WTC11 (cell line): Measurements from ENCODE around the gene CD4. TPM values are rescaled to one million over a fixed set of nuclear protein-coding genes. Genes with fewer than 3 reads are reported as not detected.

ENCODE experiments used
- ATAC-seq: fragments of 200-7000 bp; cut with Tn5 transposase; 2 replicates; pipeline ENCODE4 v1.10.0; 2021; ENCODE audit warnings: mild to moderate bottlenecking, moderate library complexity
- CTCF ChIA-PET: fragments of 300-600 bp; sonication (Branson Sonifier 250); formaldehyde crosslinking; loops from one replicate; lab custom pipeline; 2021; ENCODE audit warnings: antibody characterized with exemption; lab: Charles Lee
- POLR2A ChIA-PET: fragments of 350-600 bp; sonication (Branson Sonifier 250); formaldehyde crosslinking; loops from one replicate; lab custom pipeline; 2021; ENCODE audit warnings: antibody characterized with exemption; lab: Charles Lee
- DNase-seq: peaks from one replicate; pipeline ENCODE4 v3.0.0; 2021; ENCODE audit warnings: low spot score
- H3K27ac Mint-ChIP-seq: 2 replicates; pipeline ENCODE4 v1.8.0; 2021; ENCODE audit warnings: mixed read lengths
- H3K27me3 Mint-ChIP-seq: 2 replicates; pipeline ENCODE4 v1.8.0; 2021; ENCODE audit warnings: low read depth, mild to moderate bottlenecking, moderate library complexity, mixed read lengths
- H3K36me3 Mint-ChIP-seq: 2 replicates; pipeline ENCODE4 v1.8.0; 2021; ENCODE audit warnings: mixed read lengths
- H3K4me1 Mint-ChIP-seq: 2 replicates; pipeline ENCODE4 v1.8.0; 2022; ENCODE audit warnings: mixed read lengths
- H3K4me3 Mint-ChIP-seq: 2 replicates; pipeline ENCODE4 v1.8.0; 2021; ENCODE audit warnings: mild to moderate bottlenecking, moderate library complexity, mixed read lengths
- H3K9me3 Mint-ChIP-seq: 2 replicates; pipeline ENCODE4 v1.8.0; 2021; ENCODE audit warnings: mixed read lengths
- ARID4B ChIP-seq: sonication (generic); formaldehyde crosslinking; IDR thresholded peaks from 2 replicates; pipeline ENCODE4 v1.8.0; 2023; ENCODE audit warnings: missing genetic modification reagents, mild to moderate bottlenecking, borderline replicate concordance
- ATF1 ChIP-seq: sonication (generic); formaldehyde crosslinking; IDR thresholded peaks from 2 replicates; pipeline ENCODE4 v1.8.1; 2023; ENCODE audit warnings: mild to moderate bottlenecking, moderate library complexity, missing genetic modification reagents
- ATF2 ChIP-seq: sonication (generic); formaldehyde crosslinking; IDR thresholded peaks from 2 replicates; pipeline ENCODE4 v1.8.1; 2022; ENCODE audit warnings: low read depth, missing genetic modification reagents, borderline replicate concordance
- ATF6 ChIP-seq: sonication (generic); formaldehyde crosslinking; IDR thresholded peaks from 2 replicates; pipeline ENCODE4 v1.8.1; 2023; ENCODE audit warnings: mild to moderate bottlenecking, missing genetic modification reagents
- CREB1 ChIP-seq: sonication (generic); formaldehyde crosslinking; IDR thresholded peaks from 2 replicates; pipeline ENCODE4 v1.8.0; 2023; ENCODE audit warnings: mild to moderate bottlenecking, missing genetic modification reagents
- CTCF ChIP-seq: fragments of 200-600 bp; IDR thresholded peaks from 2 replicates; pipeline ENCODE4 v1.8.0; 2022; ENCODE audit warnings: antibody characterized with exemption
- E2F5 ChIP-seq: sonication (generic); formaldehyde crosslinking; IDR thresholded peaks from 2 replicates; pipeline ENCODE4 v1.8.1; 2022; ENCODE audit warnings: mild to moderate bottlenecking, moderate library complexity, missing genetic modification reagents
- EMX1 ChIP-seq: fragments of 250-450 bp; sonication (Bioruptor Pico); IDR thresholded peaks from 2 replicates; pipeline ENCODE4 v1.8.0; 2021; ENCODE audit warnings: mild to moderate bottlenecking
- GTF2I ChIP-seq: fragments of 250-450 bp; sonication (Bioruptor Pico); conservative IDR thresholded peaks from 2 replicates; pipeline ENCODE4 v1.4.0; 2021; ENCODE audit warnings: mild to moderate bottlenecking
- MYBL2 ChIP-seq: sonication (generic); formaldehyde crosslinking; IDR thresholded peaks from 2 replicates; pipeline ENCODE4 v1.8.1; 2023; ENCODE audit warnings: mild to moderate bottlenecking, moderate library complexity, missing genetic modification reagents
- NFE2L1 ChIP-seq: sonication (generic); formaldehyde crosslinking; IDR thresholded peaks from 2 replicates; pipeline ENCODE4 v1.8.1; 2023; ENCODE audit warnings: missing genetic modification reagents
- NR2C2 ChIP-seq: sonication (generic); formaldehyde crosslinking; IDR thresholded peaks from 2 replicates; pipeline ENCODE4 v1.8.0; 2022; ENCODE audit warnings: mild to moderate bottlenecking, missing genetic modification reagents
- SMAD4 ChIP-seq: sonication (generic); formaldehyde crosslinking; IDR thresholded peaks from 2 replicates; pipeline ENCODE4 v1.8.0; 2022; ENCODE audit warnings: mild to moderate bottlenecking, missing genetic modification reagents
- TEAD1 ChIP-seq: sonication (generic); formaldehyde crosslinking; IDR thresholded peaks from 2 replicates; pipeline ENCODE4 v1.8.0; 2022; ENCODE audit warnings: mild to moderate bottlenecking, missing genetic modification reagents
- ZBTB21 ChIP-seq: sonication (generic); formaldehyde crosslinking; IDR thresholded peaks from 2 replicates; pipeline ENCODE4 v1.8.1; 2023; ENCODE audit warnings: mild to moderate bottlenecking, missing genetic modification reagents, borderline replicate concordance
- ZNF138 ChIP-seq: sonication (generic); formaldehyde crosslinking; conservative IDR thresholded peaks from 2 replicates; pipeline ENCODE4 v1.8.1; 2022; ENCODE audit warnings: mild to moderate bottlenecking, moderate library complexity, missing genetic modification reagents
- ZNF263 ChIP-seq: sonication (generic); formaldehyde crosslinking; IDR thresholded peaks from 2 replicates; pipeline ENCODE4 v1.8.1; 2022; ENCODE audit warnings: low read depth, mild to moderate bottlenecking, moderate library complexity, missing genetic modification reagents
- total RNA-seq: library from RNA; stranded (reverse); gene quantifications from 3 replicates; pipeline ENCODE4 v1.2.3, GENCODE V29; 2021
- TF ChIP-seq, protein P1 (sequence below): sonication (generic); formaldehyde crosslinking; conservative IDR thresholded peaks from 2 replicates; pipeline ENCODE4 v1.8.1; 2022; ENCODE audit warnings: mild to moderate bottlenecking, missing genetic modification reagents
- TF ChIP-seq, protein P2 (sequence below): fragments of 250-450 bp; sonication (Bioruptor Pico); IDR thresholded peaks from 2 replicates; pipeline ENCODE4 v1.9.0; 2021; ENCODE audit warnings: mild to moderate bottlenecking
- TF ChIP-seq, protein P3 (sequence below): sonication (generic); formaldehyde crosslinking; IDR thresholded peaks from 2 replicates; pipeline ENCODE4 v1.8.0; 2022; ENCODE audit warnings: mild to moderate bottlenecking, missing genetic modification reagents
- TF ChIP-seq, protein P4 (sequence below): sonication (generic); formaldehyde crosslinking; IDR thresholded peaks from 2 replicates; pipeline ENCODE4 v1.8.1; 2022; ENCODE audit warnings: low read depth, mild to moderate bottlenecking, moderate library complexity, missing genetic modification reagents, borderline replicate concordance

CD4 gene
- total RNA-seq, 1 experiment from 2014 or later = 2.5 TPM

DNA sequence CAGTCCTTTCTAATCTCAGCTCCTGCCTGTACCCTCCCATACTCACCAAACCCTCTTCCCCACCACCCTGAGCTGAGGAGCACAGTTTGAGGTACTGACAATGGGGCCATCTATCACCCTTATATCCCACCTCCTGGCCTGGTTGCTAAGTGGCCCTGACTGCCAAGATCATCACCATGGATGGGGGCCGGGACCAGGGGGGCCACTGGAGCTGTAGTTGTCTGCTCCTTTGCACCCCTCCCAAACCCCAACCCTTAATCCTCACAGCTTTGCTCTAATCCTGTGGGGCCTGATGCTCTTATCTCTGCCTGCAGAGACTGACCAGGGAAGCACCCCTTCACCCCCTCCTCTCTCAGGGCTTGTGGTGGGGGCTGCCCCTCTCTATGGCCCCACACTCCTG is 51.0 kb downstream of the CD4 start (continued):
- TF ChIP-seq ARID4B (CRISPR knock-in tag) = no peak
- no peak for TF ChIP-seq TEAD1 (CRISPR knock-in tag)
- no peak for TF ChIP-seq SMAD4
- no peak for TF ChIP-seq ZNF138 (CRISPR knock-in tag)
- TF ChIP-seq, protein P1, sequence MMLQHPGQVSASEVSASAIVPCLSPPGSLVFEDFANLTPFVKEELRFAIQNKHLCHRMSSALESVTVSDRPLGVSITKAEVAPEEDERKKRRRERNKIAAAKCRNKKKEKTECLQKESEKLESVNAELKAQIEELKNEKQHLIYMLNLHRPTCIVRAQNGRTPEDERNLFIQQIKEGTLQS (CRISPR knock-in tag) = no peak
- TF ChIP-seq ZBTB21 = no peak
- TF ChIP-seq, protein P2, sequence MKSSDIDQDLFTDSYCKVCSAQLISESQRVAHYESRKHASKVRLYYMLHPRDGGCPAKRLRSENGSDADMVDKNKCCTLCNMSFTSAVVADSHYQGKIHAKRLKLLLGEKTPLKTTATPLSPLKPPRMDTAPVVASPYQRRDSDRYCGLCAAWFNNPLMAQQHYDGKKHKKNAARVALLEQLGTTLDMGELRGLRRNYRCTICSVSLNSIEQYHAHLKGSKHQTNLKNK (CRISPR knock-in tag) = no peak
- TF ChIP-seq, protein P3, sequence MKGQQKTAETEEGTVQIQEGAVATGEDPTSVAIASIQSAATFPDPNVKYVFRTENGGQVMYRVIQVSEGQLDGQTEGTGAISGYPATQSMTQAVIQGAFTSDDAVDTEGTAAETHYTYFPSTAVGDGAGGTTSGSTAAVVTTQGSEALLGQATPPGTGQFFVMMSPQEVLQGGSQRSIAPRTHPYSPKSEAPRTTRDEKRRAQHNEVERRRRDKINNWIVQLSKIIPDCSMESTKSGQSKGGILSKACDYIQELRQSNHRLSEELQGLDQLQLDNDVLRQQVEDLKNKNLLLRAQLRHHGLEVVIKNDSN = no peak
- no peak for TF ChIP-seq CREB1 (CRISPR knock-in tag)

DNA sequence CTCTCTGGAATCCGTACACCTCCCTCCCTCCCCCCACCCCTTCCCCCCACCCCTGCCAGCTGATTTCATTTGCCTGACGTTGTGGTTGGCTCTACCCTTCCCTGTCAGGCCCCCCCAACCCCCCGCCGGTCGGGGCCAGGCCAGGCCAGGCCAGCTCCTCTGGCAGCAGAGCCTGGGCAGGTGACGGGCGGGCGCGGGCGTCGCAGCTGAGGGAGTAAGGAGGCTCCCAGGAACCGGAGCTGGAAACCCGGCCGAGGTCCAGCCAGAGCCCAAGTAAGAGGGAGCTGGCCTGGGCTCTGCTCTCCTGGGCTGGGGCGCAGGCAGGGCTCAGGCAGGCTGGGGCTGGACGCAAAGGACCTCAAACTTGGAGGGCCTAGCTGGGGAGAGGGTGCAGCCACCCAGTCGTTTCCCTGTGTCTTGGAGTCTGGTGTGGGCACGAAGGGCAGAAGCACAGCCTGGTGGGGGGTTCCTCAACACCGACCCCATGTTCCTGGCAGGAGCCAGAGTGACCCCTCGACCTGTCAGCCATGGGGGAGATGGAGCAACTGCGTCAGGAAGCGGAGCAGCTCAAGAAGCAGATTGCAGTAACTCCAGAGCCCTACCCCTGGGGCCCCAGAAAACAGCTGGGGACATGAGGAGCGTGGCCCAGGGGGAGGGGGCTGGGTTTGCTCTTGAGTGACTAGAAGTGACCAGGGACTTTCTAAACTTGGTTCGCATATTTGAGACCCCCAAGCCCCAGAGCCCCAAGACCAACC is 51.6 kb downstream of the CD4 start, which contains the start of gene GNB3:
Gene GNB3 (plus strand): TSS at position 165 of the 755 bp plus-strand sequence. CDS start 363 bp downstream, at position 528.
- POLR2A ChIA-PET = interaction anchor here (1.0 to 2.2 kb wide), 3 partner anchors 11 to 151 kb away, joined by 3 to 9 read pairs (median 3); partner anchors contain the start of genes CDCA3, MLF2 and USP5
- ATAC-seq (no peak), DNase-seq (no peak)
- Mint-ChIP-seq H3K4me1 (peaks cover 13% of the 10 kb centered on the region), H3K36me3 (peaks cover 47% of the 10 kb centered on the region), H3K4me3 (no peak within 1 kb of the TSS), H3K9me3 (no peaks in the 10 kb centered on the region), H3K27me3 (no peaks in the 10 kb centered on the region), H3K27ac (peak within 1 kb of the TSS; percentile 45; the same call in 1 of the 2 replicates)
- CTCF ChIA-PET = interaction anchor here (1.1 to 5.1 kb wide), 5 partner anchors 12 to 88 kb away, joined by 3 to 28 read pairs (median 7); partner anchors contain the start of genes CDCA3, MLF2 and USP5
- TF ChIP-seq ZNF263 (CRISPR knock-in tag) = no peak
- TF ChIP-seq NFE2L1 (CRISPR knock-in tag) = no peak
- TF ChIP-seq NR2C2 (CRISPR knock-in tag) = no peak
- no peak for TF ChIP-seq ATF1 (CRISPR knock-in tag)
- no peak for TF ChIP-seq MYBL2
- no peak for TF ChIP-seq E2F5 (CRISPR knock-in tag)
- TF ChIP-seq, protein P4, sequence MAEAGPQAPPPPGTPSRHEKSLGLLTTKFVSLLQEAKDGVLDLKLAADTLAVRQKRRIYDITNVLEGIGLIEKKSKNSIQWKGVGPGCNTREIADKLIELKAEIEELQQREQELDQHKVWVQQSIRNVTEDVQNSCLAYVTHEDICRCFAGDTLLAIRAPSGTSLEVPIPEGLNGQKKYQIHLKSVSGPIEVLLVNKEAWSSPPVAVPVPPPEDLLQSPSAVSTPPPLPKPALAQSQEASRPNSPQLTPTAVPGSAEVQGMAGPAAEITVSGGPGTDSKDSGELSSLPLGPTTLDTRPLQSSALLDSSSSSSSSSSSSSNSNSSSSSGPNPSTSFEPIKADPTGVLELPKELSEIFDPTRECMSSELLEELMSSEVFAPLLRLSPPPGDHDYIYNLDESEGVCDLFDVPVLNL = no peak
- no peak for TF ChIP-seq GTF2I
- TF ChIP-seq, protein P3 = no peak
- no peak for TF ChIP-seq TEAD1 (CRISPR knock-in tag)
- TF ChIP-seq ZNF138 (CRISPR knock-in tag) = no peak
- no peak for TF ChIP-seq EMX1 (CRISPR knock-in tag)
- no peak for TF ChIP-seq CTCF
- TF ChIP-seq ATF6 (CRISPR knock-in tag) = no peak
- TF ChIP-seq ATF2 = no peak
